OCI-LY7 (cell line): ENCODE data around the gene SLC35E2B. TPM values are rescaled to one million over a fixed set of nuclear protein-coding genes. Genes with fewer than 3 reads are reported as not detected.
"Not testable (repeated sequence)": the region's sequence is repeated elsewhere in the genome, so short reads cannot be mapped to it uniquely, and the experiment has no call there.

Source experiments
- Bru-seq: library from RNA; stranded (reverse); fragments of 400-500 nt; gene quantifications from one replicate; lab custom pipeline; 2021; lab: Mats Ljungman, UMichigan
- BruChase-seq, 2 experiments: library from RNA; stranded (reverse); fragments of 400-500 nt; gene quantifications; one replicate each; lab custom pipeline; 2021; lab: Mats Ljungman, UMichigan
- BruUV-seq: library from RNA; stranded (reverse); fragments of 400-500 nt; replicated peaks from 2 replicates; lab custom pipeline; 2021; lab: Mats Ljungman, UMichigan
- CTCF ChIA-PET: fragments of 300-600 bp; sonication (Branson Sonifier 250); formaldehyde crosslinking; loops from one replicate; lab custom pipeline; 2022; ENCODE audit warnings: antibody characterized with exemption; ENCODE audit not compliant: unreplicated experiment; lab: Charles Lee
- POLR2A ChIA-PET: fragments of 300-600 bp; sonication (Branson Sonifier 250); formaldehyde crosslinking; loops from one replicate; lab custom pipeline; 2022; ENCODE audit warnings: antibody characterized with exemption; lab: Charles Lee
- DNase-seq: peaks from one replicate; pipeline ENCODE4 v3.0.0-alpha.2; 2015; ENCODE audit warnings: low spot score
- H2AFZ ChIP-seq: fragments of 200-600 bp; sonication (generic), shearing (Covaris generic); 2 replicates; pipeline ENCODE4 v1.6.1; 2014; ENCODE audit warnings: mild to moderate bottlenecking, antibody characterized with exemption, low read length, moderate library complexity
- H3K27ac ChIP-seq: fragments of 200-600 bp; sonication (generic); 2 replicates; pipeline ENCODE4 v1.5.1; 2014; ENCODE audit warnings: mixed run types, low read depth, mild to moderate bottlenecking, moderate library complexity, low read length, inconsistent platforms; ENCODE audit not compliant: poor library complexity, severe bottlenecking
- H3K36me3 ChIP-seq: fragments of 200-600 bp; sonication (generic); 2 replicates; pipeline ENCODE4 v1.6.1; 2014; ENCODE audit warnings: mild to moderate bottlenecking, antibody characterized with exemption, low read length, moderate library complexity, mixed read lengths; ENCODE audit not compliant: insufficient read depth
- H3K4me1 ChIP-seq: fragments of 200-600 bp; sonication (generic); 2 replicates; pipeline ENCODE4 v1.5.1; 2014; ENCODE audit warnings: mild to moderate bottlenecking, low read length; ENCODE audit not compliant: insufficient read depth, poor library complexity, severe bottlenecking
- H3K4me2 ChIP-seq: fragments of 200-600 bp; sonication (generic); 2 replicates; pipeline ENCODE4 v1.6.1; 2014; ENCODE audit warnings: mild to moderate bottlenecking, low read length
- H3K4me3 ChIP-seq: fragments of 200-600 bp; sonication (generic); 2 replicates; pipeline ENCODE4 v1.5.1; 2014; ENCODE audit warnings: mild to moderate bottlenecking, low read depth, low read length; ENCODE audit not compliant: poor library complexity, severe bottlenecking
- H3K79me2 ChIP-seq: fragments of 200-600 bp; sonication (generic); 2 replicates; pipeline ENCODE4 v1.6.1; 2016; ENCODE audit warnings: low read depth, mild to moderate bottlenecking, low read length, moderate library complexity, mixed read lengths; ENCODE audit not compliant: insufficient read depth
- H3K9me2 ChIP-seq: fragments of 200-600 bp; sonication (generic); 2 replicates; pipeline ENCODE4 v1.6.1; 2016; ENCODE audit warnings: mild to moderate bottlenecking, low read length, mixed read lengths; ENCODE audit not compliant: insufficient read depth
- H3K9me3 ChIP-seq: fragments of 200-600 bp; sonication (generic); 2 replicates; pipeline ENCODE4 v1.6.1; 2014; ENCODE audit warnings: mild to moderate bottlenecking, mixed run types, low read length, mixed read lengths
- H4K20me1 ChIP-seq: fragments of 200-600 bp; sonication (generic); 2 replicates; pipeline ENCODE4 v1.6.1; 2014; ENCODE audit warnings: mild to moderate bottlenecking, antibody characterized with exemption, low read length, moderate library complexity, mixed read lengths; ENCODE audit not compliant: insufficient read depth
- CTCF ChIP-seq: fragments of 200-600 bp; sonication (generic); conservative IDR thresholded peaks from 2 replicates; pipeline ENCODE4 v1.5.1; 2014; ENCODE audit warnings: mild to moderate bottlenecking, antibody characterized with exemption, low read length, moderate library complexity, mixed read lengths
- intact Hi-C: fragments of 100-400 bp; cut with micrococcal nuclease; formaldehyde crosslinking; loops from one replicate; pipeline ENCODE4 v1.10.0; 2022; ENCODE audit not compliant: unreplicated experiment
- long read RNA-seq: library from polyadenylated mRNA; stranded (forward); transcript quantifications from one replicate; pipeline ENCODE4 v2.0.0, GENCODE V29; 2022
- total RNA-seq, 2 experiments: library from RNA; depleted of rRNA in 1 of 2; stranded (reverse); fragments of >200 nt in 1 of 2; shearing (Covaris generic) in 1 of 2; gene quantifications; 2 replicates each; pipeline ENCODE4 v1.2.3, GENCODE V29; 2014 to 2022

Gene SLC35E2B
- total RNA-seq (2014; rRNA removed; shearing (Covaris generic)) (24.2 and 26.6 TPM in 2 replicates), total RNA-seq (2022) (58.9 and 61.2 TPM in 2 replicates), Bru-seq, nascent RNA (percentile 61 among the genes with signal in this experiment), BruChase-seq, experiment 1, labeled RNA remaining after a 6-hour chase (percentile 82 among the genes with signal in this experiment), BruChase-seq, experiment 2, labeled RNA remaining after a 2-hour chase (percentile 77 among the genes with signal in this experiment)
- long read RNA-seq, full-length matches to known transcripts = 9 of 55 reads
- long read RNA-seq, partial matches to known transcripts = 14 of 55 reads
- long read RNA-seq, other reads (novel, unspliced or antisense) = 32 of 55 reads

DNA sequence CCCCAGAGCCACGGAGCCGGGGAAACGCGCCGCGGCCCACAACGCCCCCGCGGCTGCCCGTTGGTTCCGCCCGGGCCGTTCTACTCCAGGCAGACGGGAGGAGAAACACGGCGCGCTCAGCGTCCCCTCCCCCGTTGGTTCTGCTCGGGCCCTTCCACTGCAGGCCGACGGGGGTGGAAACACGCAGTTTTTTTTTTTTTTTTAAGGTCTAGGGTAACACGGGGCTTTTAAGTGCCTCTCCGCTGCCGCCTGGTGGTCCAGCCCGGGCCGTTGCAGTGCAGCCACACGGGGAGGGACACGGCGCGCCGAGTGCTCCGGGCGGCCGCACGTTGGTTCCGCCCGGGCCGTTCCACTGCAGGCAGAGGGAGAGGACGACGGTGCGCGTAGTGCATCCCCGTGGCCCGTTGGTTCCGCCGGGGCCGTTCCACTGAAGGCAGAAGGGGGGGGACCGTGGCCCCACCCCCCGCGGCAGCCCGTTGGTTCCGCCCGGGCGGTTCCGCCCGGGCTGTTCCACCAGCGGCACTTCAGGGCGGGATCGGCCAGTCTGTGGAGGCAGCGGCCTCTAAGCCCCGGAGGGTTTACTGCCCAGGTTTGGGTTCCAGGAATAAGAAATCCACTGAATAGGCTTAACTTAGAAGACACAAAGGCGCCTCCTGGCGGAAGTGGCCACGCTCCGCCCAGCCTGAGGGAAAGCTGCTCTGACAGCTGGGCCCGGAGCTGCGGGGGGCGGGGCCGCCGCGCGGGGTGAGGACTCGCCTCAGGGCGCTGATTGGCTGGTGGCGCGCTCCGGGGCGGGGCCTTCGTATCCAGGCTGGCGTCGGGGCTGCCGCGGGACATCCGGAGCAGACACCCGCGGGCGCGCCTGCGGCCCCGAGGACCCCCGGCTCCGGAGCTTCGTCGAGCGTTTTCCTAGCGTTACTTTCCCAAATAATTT, at the start of gene SLC35E2B:
Gene SLC35E2B (minus strand): TSS at position 82 of the 934 bp plus-strand sequence. CDS start 16,096 bp downstream, outside the sequence.
- H3K9me3 ChIP-seq, CTCF ChIA-PET, BruUV-seq, H2AFZ ChIP-seq, intact Hi-C loops, H4K20me1 ChIP-seq, H3K9me2 ChIP-seq, POLR2A ChIA-PET, H3K4me1 ChIP-seq, H3K36me3 ChIP-seq, H3K79me2 ChIP-seq: not testable (repeated sequence)
- H3K4me2 ChIP-seq = peak within 1 kb of the TSS; percentile 59
- TF ChIP-seq CTCF = 0 out of 2 replicates have a peak, but pooled peaks have one; percentile 21
- H3K27ac ChIP-seq = peak within 1 kb of the TSS; percentile 82
- DNase-seq = peak; percentile 97
- H3K4me3 ChIP-seq = peak within 1 kb of the TSS; percentile 69

DNA sequence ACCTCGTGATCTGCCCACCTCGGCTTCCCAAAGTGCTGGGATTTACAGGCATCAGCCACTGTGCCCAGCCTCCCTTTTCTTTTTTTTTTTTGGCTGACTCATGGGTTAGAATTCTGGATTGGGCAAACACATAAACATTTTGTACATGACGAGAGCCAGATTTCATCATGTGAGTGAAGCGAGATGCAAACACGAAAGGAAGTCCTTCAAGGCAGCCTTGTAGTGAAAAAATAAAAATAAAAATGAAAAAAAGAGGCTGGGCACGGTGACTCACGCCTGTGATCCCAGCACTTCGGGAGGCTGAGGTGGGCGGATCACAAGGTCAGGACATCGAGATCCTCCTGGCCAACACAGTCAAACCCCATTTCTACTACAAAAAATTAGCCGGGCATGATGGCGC, 48.4 kb upstream of the SLC35E2B start:
- intact Hi-C loops, H3K27ac ChIP-seq, POLR2A ChIA-PET, H3K9me2 ChIP-seq, BruUV-seq, H3K4me1 ChIP-seq, H3K36me3 ChIP-seq, H3K79me2 ChIP-seq, H3K4me2 ChIP-seq, H3K4me3 ChIP-seq, H2AFZ ChIP-seq, H3K9me3 ChIP-seq, H4K20me1 ChIP-seq, CTCF ChIA-PET, DNase-seq: not testable (repeated sequence)

DNA sequence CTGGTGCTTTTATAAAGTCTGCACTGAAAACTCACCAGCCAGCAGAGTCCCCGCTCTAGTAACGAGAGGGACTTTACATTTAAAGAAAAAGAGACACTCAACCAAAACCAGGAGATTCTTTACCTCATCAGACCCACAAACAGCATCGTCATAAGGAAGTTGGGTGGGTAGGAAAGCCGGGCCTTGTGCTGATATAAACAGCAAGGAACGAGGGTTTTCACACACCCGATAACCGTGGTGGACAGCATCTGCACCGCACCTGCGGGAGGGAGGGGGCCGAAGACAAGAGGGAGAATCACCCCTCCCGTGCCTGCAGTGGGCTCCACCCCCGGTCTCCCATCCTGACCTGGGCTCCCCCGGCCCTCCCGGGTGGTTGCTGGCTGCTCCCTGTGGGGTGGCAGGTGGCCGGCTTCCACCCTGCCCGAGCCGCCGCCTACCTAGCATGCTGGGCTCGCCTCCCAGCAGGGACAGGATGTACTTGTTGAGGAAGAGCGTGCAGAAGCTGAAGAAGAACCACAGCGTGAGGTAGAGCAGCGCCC, 46.3 kb upstream of the SLC35E2B start:
- H3K4me1 ChIP-seq, H3K4me3 ChIP-seq, H3K9me2 ChIP-seq, intact Hi-C loops, DNase-seq, BruUV-seq, H3K27ac ChIP-seq, CTCF ChIA-PET, H2AFZ ChIP-seq, H3K79me2 ChIP-seq, H3K36me3 ChIP-seq, POLR2A ChIA-PET, H4K20me1 ChIP-seq, H3K9me3 ChIP-seq: not testable (repeated sequence)
- H3K4me2 ChIP-seq = peak overlapping the region; percentile 20; the same call in 1 of the 2 replicates

- H3K4me2 ChIP-seq = peak overlapping the region; percentile 40; the same call in 1 of the 2 replicates
- H2AFZ ChIP-seq, H3K4me3 ChIP-seq, H3K9me2 ChIP-seq, H3K79me2 ChIP-seq, DNase-seq, CTCF ChIA-PET, H3K9me3 ChIP-seq, POLR2A ChIA-PET, BruUV-seq, H4K20me1 ChIP-seq, H3K4me1 ChIP-seq, H3K36me3 ChIP-seq, H3K27ac ChIP-seq, intact Hi-C loops: not testable (repeated sequence)
These were observed 45.3 kb upstream of the SLC35E2B start for GRCh38 chr1:1737675-1738590.
